GM06990 (cell line): ENCODE results near the gene TULP4.
A peak's percentile ranks its signal among the peaks of the same experiment; 100 is the strongest.
"Not testable (repeated sequence)": the region's sequence is repeated elsewhere in the genome, so short reads cannot be mapped to it uniquely, and the experiment has no call there.

Source experiments
- DNase-seq: peaks from one replicate; pipeline ENCODE4 v3.0.0-alpha.2; 2011; ENCODE audit not compliant: insufficient read length; ENCODE audit errors: extremely low read depth
- H3K27me3 ChIP-seq: replicated peaks from 2 replicates; pipeline ENCODE4 v1.6.0; 2011; ENCODE audit warnings: low read length; ENCODE audit not compliant: control insufficient read depth, insufficient read depth
- H3K36me3 ChIP-seq: 2 replicates; pipeline ENCODE4 v1.5.1; 2011; ENCODE audit warnings: low read length; ENCODE audit not compliant: control insufficient read depth, insufficient read depth
- H3K4me3 ChIP-seq: replicated peaks from 2 replicates; pipeline ENCODE4 v1.5.1; 2011; ENCODE audit warnings: low read depth, mild to moderate bottlenecking, control low read depth, low read length
- TF ChIP-seq, protein P1 (sequence below): IDR thresholded peaks from 2 replicates; pipeline ENCODE4 v1.5.1; 2011; ENCODE audit warnings: low read length, control low read depth, mild to moderate bottlenecking, inconsistent platforms; ENCODE audit not compliant: insufficient read depth, poor library complexity, severe bottlenecking

The TULP4 gene

GRCh38 chr6:158347335-158347734 is 35.1 kb downstream of the TULP4 start:
- no peak for DNase-seq
- Histone ChIP-seq H3K27me3 (no peaks in the 10 kb centered on the region), H3K36me3 (no peaks in the 10 kb centered on the region; the same call in 1 of the 2 replicates), H3K4me3 (no peak overlapping the region)
- TF ChIP-seq, protein P1, sequence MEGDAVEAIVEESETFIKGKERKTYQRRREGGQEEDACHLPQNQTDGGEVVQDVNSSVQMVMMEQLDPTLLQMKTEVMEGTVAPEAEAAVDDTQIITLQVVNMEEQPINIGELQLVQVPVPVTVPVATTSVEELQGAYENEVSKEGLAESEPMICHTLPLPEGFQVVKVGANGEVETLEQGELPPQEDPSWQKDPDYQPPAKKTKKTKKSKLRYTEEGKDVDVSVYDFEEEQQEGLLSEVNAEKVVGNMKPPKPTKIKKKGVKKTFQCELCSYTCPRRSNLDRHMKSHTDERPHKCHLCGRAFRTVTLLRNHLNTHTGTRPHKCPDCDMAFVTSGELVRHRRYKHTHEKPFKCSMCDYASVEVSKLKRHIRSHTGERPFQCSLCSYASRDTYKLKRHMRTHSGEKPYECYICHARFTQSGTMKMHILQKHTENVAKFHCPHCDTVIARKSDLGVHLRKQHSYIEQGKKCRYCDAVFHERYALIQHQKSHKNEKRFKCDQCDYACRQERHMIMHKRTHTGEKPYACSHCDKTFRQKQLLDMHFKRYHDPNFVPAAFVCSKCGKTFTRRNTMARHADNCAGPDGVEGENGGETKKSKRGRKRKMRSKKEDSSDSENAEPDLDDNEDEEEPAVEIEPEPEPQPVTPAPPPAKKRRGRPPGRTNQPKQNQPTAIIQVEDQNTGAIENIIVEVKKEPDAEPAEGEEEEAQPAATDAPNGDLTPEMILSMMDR: no peak

DNA sequence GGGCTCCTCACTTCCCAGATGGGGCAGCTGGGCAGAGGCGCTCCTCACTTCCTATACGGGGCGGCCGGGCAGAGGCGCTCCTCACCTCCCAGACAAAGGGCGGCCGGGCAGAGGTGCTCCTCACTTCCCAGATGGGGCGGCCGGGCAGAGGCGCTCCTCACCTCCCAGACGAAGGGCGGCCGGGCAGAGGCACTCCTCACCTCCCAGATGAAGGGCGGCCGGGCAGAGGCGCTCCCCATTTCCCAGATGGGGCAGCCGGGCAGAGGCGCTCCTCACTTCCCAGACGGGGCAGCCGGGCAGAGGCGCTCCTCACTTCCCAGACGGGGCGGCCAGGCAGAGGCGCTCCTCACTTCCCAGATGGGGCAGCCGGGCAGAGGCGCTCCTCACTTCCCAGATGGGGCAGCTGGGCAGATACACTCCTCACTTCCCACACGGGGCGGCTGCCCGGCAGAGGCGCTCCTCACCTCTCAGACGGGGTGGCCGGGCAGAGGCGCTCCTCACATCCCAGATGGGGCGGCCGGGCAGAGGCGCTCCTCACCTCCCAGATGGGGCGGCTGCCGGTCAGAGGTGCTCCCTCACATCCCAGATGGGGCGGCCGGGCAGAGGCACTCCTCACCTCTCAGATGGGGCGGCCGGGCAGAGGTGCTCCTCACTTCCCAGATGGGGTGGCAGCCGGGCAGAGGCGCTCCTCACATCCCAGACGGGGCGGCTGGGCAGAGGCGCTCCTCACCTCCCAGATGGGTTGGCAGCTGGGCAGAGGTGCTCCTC is 36.7 kb downstream of the TULP4 start:
- DNase-seq, H3K4me3 ChIP-seq, H3K36me3 ChIP-seq, H3K27me3 ChIP-seq: not testable (repeated sequence)

DNA sequence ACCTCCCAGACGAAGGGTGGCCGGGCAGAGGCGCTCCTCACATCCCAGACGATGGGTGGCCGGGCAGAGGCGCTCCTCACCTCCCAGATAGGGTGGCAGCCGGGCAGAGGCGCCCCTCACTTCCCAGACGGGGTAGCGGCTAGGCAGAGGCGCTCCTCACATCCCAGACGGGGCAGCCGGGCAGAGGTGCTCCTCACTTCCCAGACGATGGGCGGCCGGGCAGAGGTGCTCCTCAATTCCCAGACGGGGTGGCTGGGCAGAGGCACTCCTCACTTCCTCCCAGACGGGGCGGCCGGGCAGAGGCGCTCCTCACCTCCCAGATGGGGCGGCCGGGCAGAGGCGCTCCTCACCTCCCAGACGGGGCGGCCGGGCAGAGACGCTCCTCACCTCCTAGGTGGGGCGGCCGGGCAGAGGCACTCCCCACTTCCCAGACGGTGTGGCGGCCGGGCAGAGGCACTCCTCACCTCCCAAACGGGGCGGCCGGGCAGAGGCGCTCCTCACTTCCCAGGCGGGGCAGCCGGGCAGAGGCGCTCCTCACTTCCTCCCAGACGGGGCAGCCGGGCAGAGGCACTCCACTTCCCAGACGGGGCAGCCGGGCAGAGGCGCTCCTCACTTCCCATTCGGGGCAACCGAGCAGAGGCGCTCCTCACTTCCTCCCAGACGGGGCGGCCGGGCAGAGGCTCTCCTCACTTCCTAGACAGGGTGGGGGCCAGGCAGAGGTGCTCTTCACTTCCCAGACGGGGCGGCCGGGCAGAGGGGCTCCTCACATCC is 37.4 kb downstream of the TULP4 start:
- H3K27me3 ChIP-seq, H3K4me3 ChIP-seq, H3K36me3 ChIP-seq, DNase-seq: not testable (repeated sequence)

GRCh38 chr6:158350731-158351130 is 38.5 kb downstream of the TULP4 start:
- H3K36me3 ChIP-seq, H3K4me3 ChIP-seq, H3K27me3 ChIP-seq, DNase-seq: not testable (repeated sequence)

DNA sequence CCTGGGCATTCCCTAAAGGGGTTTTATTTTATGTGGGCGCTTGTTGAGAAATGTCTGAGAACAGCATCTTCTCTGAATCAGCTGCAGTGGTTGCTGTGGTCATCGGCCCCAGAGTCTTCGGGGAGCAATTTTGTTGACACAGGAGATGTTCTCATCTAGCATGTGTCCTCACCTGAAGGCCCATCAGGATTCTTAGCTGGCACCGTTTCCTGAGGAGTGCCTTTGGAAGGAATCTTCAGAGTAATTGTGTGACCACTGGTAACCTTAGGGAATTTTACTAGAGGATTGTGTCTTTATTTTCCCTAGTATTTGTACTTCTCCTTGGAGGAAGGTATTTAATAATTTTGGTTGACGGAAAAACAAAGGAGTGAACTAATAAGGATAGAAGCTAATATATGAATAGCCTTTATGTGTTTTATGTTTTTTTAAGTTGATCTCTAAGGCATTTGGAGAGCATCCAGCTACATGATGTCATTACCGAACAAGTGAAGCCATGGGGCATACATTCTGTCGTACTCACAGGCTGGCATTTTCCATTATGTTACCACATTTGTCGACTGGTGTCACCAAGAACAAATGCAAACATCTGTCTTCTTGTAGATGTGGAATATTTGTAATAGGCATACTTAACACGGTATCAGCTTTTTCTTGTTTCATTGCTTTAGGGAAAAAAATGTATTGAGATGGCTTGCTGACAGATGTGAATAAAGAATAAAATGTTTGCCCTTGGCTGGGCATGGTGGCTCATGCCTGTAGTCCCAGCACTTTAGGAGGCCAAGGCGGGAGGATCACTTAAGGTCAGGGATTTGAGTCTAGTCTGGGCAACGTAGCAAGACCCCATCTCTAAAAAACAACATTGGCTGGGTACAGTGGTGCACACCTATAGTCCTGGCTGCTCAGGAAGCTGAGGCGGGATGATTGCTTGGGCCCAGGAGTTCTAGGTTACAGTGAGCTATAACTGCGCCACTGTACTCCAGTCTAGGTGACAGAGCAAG is 41.9 kb downstream of the TULP4 start:
- TF ChIP-seq, protein P1: no peak
- H3K4me3 ChIP-seq: no peak overlapping the region
- no peak for DNase-seq
- H3K36me3 ChIP-seq: no peaks in the 10 kb centered on the region
- H3K27me3 ChIP-seq: no peaks in the 10 kb centered on the region

DNA sequence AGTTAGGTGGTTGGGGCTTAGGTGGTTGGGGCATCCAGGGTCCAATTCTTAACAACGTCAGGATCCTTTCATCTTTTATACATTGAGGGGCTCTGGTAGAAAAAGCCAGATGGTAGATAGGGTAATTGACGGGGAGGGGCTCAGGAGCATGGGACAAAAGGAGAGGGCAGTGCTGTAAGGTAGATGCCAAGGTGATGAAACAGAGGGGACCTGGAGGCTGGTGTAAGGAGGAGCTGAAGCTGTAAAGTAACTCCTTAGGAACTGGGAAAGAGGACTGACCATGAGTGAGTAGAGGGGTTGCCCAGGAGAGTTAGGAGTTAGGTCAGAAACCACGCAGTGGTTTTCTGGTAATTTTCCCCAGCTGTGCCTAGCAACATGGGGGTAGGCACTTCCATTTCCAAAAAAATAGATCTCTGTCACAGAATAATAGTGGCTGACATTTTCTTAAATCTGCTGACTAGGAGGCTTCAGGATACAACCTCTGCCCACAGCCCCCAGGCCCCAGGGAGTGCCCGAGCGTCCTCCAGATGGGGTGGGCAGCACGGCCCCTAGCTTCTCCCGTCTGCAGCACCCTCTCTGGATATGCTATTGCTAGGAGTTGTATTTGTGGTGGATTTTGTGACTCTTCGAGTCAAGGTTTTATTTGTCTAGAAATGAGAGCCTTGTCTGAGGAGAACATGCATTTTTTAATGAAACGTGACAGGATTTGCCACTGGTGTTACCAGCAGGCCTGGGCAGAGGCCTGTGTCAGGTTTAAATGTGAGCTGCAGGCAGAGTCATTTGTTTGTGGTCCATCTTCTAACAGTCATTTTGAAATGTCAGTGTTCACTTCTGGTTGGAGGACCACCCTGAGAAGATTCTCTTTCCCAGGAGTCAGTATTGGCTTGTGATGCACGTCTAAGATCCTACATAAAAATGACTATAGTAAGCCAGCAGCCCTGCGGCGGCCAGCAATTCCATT is 44.6 kb downstream of the TULP4 start:
- no peak for DNase-seq
- no peaks in the 10 kb centered on the region for H3K27me3 ChIP-seq
- TF ChIP-seq, protein P1: no peak
- H3K4me3 ChIP-seq: peak overlapping the region; percentile 37; the same call in 1 of the 2 replicates
- H3K36me3 ChIP-seq: no peaks in the 10 kb centered on the region
